GM23338 (cell line): ENCODE results near the gene OSGIN1. TPM values are rescaled to one million over a fixed set of nuclear protein-coding genes. Genes with fewer than 3 reads are reported as not detected.

Source experiments
- ATAC-seq: fragments of 200-7000 bp; cut with Tn5 transposase; 3 replicates; pipeline ENCODE4 v1.9.1; 2020
- DNase-seq: peaks from one replicate; pipeline ENCODE4 v3.0.0-alpha.2; 2015; ENCODE audit warnings: low spot score
- H2AFZ ChIP-seq: fragments of 200-600 bp; sonication (generic); 2 replicates; pipeline ENCODE4 v1.8.0; 2016; ENCODE audit warnings: antibody characterized with exemption, mild to moderate bottlenecking, moderate library complexity
- H3F3A ChIP-seq: fragments of 200-600 bp; sonication (generic); replicated peaks from 2 replicates; pipeline ENCODE4 v1.8.0; 2017; ENCODE audit warnings: antibody characterized with exemption, mixed run types, low read depth
- H3K27ac ChIP-seq: fragments of 200-600 bp; sonication (generic); 2 replicates; pipeline ENCODE4 v1.6.1; 2016; ENCODE audit warnings: low read depth
- H3K27me3 ChIP-seq: fragments of 200-600 bp; sonication (generic); 2 replicates; pipeline ENCODE4 v1.8.0; 2016; ENCODE audit warnings: mild to moderate bottlenecking, mixed run types, moderate library complexity; ENCODE audit not compliant: insufficient read depth
- H3K36me3 ChIP-seq: fragments of 200-600 bp; sonication (generic); 2 replicates; pipeline ENCODE4 v1.8.0; 2016; ENCODE audit warnings: mild to moderate bottlenecking; ENCODE audit not compliant: insufficient read depth
- H3K4me1 ChIP-seq: fragments of 200-600 bp; sonication (generic); 2 replicates; pipeline ENCODE4 v1.8.0; 2016; ENCODE audit warnings: mild to moderate bottlenecking, moderate library complexity; ENCODE audit not compliant: insufficient read depth
- H3K4me2 ChIP-seq: fragments of 200-600 bp; sonication (generic); 2 replicates; pipeline ENCODE4 v1.7.1; 2017; ENCODE audit warnings: mixed run types
- H3K4me3 ChIP-seq: fragments of 200-600 bp; sonication (generic); 2 replicates; pipeline ENCODE4 v1.6.1; 2016; ENCODE audit warnings: mixed run types
- H3K79me2 ChIP-seq: fragments of 200-600 bp; sonication (generic); replicated peaks from 2 replicates; pipeline ENCODE4 v1.8.0; 2017; ENCODE audit warnings: mild to moderate bottlenecking; ENCODE audit not compliant: insufficient read depth
- H3K9me2 ChIP-seq: fragments of 200-600 bp; sonication (generic); 2 replicates; pipeline ENCODE4 v1.8.0; 2017; ENCODE audit not compliant: insufficient read depth
- H4K20me1 ChIP-seq: fragments of 200-600 bp; sonication (generic); replicated peaks from 2 replicates; pipeline ENCODE4 v1.8.0; 2017; ENCODE audit warnings: mild to moderate bottlenecking; ENCODE audit not compliant: insufficient read depth
- H3K27ac Mint-ChIP-seq: 2 replicates; pipeline ENCODE4 v1.8.0; 2020; ENCODE audit warnings: inconsistent platforms, mild to moderate bottlenecking, moderate library complexity, mixed read lengths
- H3K27me3 Mint-ChIP-seq: 3 replicates; pipeline ENCODE4 v1.8.0; 2022; ENCODE audit warnings: low read depth, mild to moderate bottlenecking, moderate library complexity, mixed read lengths, inconsistent platforms; ENCODE audit not compliant: insufficient read depth, poor library complexity
- H3K36me3 Mint-ChIP-seq: 3 replicates; pipeline ENCODE4 v1.8.0; 2021; ENCODE audit warnings: low read depth, mild to moderate bottlenecking, inconsistent platforms, moderate library complexity, mixed read lengths
- H3K4me1 Mint-ChIP-seq: 3 replicates; pipeline ENCODE4 v1.8.0; 2020; ENCODE audit warnings: mild to moderate bottlenecking, inconsistent platforms, mixed read lengths
- H3K4me3 Mint-ChIP-seq: 3 replicates; pipeline ENCODE4 v1.8.0; 2021; ENCODE audit warnings: moderate library complexity, mild to moderate bottlenecking, inconsistent platforms, mixed read lengths
- H3K9me3 Mint-ChIP-seq: 3 replicates; pipeline ENCODE4 v1.8.0; 2020; ENCODE audit warnings: moderate library complexity, mild to moderate bottlenecking, inconsistent platforms, mixed read lengths
- CREB1 ChIP-seq: fragments of 250-450 bp; sonication (Bioruptor Pico); IDR thresholded peaks from 2 replicates; pipeline ENCODE4 v1.5.0; 2020; ENCODE audit warnings: low read depth, mild to moderate bottlenecking, moderate library complexity
- CTCF ChIP-seq, 2 experiments: fragments of 200-600 bp in 1 of 2; sonication (generic) in 1 of 2; conservative IDR thresholded peaks; 2 replicates each; pipeline versions ENCODE4 v1.5.1 to v1.6.1; 2016 to 2017; ENCODE audit warnings: antibody characterized with exemption in 2 of 2, low read depth in 2 of 2, mild to moderate bottlenecking in 2 of 2, moderate library complexity in 1 of 2
- EZH2phosphoT487 ChIP-seq: fragments of 200-600 bp; sonication (generic); IDR thresholded peaks from one replicate; pipeline ENCODE4 v1.8.1; 2018; ENCODE audit warnings: antibody characterized with exemption; ENCODE audit not compliant: unreplicated experiment
- JUNB ChIP-seq: IDR thresholded peaks from one replicate; pipeline ENCODE4 v1.6.1; 2016; ENCODE audit warnings: antibody characterized with exemption; ENCODE audit not compliant: unreplicated experiment
- NANOG ChIP-seq: IDR thresholded peaks from 2 replicates; pipeline ENCODE4 v1.6.1; 2016; ENCODE audit warnings: antibody characterized with exemption, borderline replicate concordance
- STAT1 ChIP-seq: IDR thresholded peaks from one replicate; pipeline ENCODE4 v1.6.1; 2016; ENCODE audit warnings: antibody characterized with exemption; ENCODE audit not compliant: unreplicated experiment
- ZNF331 ChIP-seq: fragments of 250-450 bp; sonication (Bioruptor Pico); IDR thresholded peaks from 2 replicates; pipeline ENCODE4 v1.5.0; 2020; ENCODE audit warnings: low read depth, mild to moderate bottlenecking, moderate library complexity
- ZNF462 ChIP-seq: fragments of 250-450 bp; sonication (Bioruptor Pico); IDR thresholded peaks from 2 replicates; pipeline ENCODE4 v1.5.0; 2020; ENCODE audit warnings: mild to moderate bottlenecking, moderate library complexity
- polyA plus RNA-seq: library from polyadenylated mRNA; unstranded; fragments of >200 nt; fragmentation: Nextera tagmentation; extraction: Ambion mirVana; gene quantifications from 2 replicates; pipeline ENCODE4 v1.2.1, GENCODE V29; 2016
- total RNA-seq: library from RNA; depleted of rRNA; stranded (reverse); fragments of >200 nt; shearing (Covaris generic); gene quantifications from 2 replicates; pipeline ENCODE4 v1.2.3, GENCODE V29; 2014
- TF ChIP-seq, protein P1 (sequence below): IDR thresholded peaks from 2 replicates; pipeline ENCODE4 v1.6.1; 2016; ENCODE audit warnings: antibody characterized with exemption

Gene OSGIN1
- total and polyA plus RNA-seq, 2 experiments from 2014 or later: 0.32 to 1.6 TPM

- no peak for TF ChIP-seq EZH2phosphoT487
- TF ChIP-seq NANOG: no peak
Observed at GRCh38 chr16:83924686-83925085, 28.4 kb upstream of the OSGIN1 start (continued).

DNA sequence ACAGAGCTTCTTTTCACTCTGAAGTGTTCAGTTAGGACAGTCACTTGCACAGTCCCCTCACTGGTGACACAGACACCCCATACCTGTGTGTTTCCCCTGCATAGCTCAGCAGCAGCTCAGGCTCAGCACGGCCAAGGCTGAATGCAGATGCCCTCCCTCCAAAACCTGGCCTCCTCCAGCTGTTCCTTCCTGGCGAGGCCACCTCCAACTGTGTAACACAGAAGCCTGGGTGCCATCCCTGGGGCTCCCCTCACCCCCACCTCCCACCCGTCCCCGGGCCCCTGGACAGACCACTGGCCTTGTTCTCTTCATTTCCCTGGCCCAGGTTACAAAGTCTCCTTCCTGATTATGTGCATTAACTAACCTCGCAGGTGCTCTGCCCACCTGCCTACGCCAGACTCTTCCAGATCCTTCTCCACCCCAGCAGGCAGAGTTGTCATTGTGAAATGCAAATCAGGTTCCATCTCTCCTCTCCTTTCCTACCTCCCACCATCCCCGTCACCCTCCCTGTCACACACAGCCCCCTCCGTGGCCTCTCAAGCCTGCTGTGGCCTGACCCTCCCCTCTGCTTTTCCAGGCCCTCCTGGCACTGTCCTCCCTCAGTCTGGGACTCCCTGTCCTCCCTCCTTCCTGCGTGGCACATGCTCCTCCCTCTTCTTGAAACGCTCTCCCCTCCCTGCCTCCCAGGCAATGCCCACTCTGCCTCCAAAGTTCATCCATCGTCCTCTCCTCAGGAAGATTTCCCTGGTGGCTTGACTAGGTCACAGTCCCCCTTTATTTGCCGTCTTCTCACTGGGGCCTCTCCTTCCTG is 27.7 kb upstream of the OSGIN1 start:
- Histone ChIP-seq H3K4me1 (peaks cover 13% of the 10 kb centered on the region), H4K20me1 (no peaks in the 10 kb centered on the region), H3K79me2 (no peaks in the 10 kb centered on the region), H3K4me2 (no peak overlapping the region), H3F3A (no peaks in the 10 kb centered on the region), H3K27ac (no peak overlapping the region), H3K36me3 (no peaks in the 10 kb centered on the region), H2AFZ (no peak overlapping the region), H3K9me2 (no peaks in the 10 kb centered on the region), H3K27me3 (no peaks in the 10 kb centered on the region), H3K4me3 (no peak overlapping the region)
- peaks cover 14% of the 10 kb centered on the region for H3K27me3 Mint-ChIP-seq
- H3K4me3 Mint-ChIP-seq: no peak overlapping the region
- no peak for DNase-seq
- no peak for ATAC-seq
- peaks cover 21% of the 10 kb centered on the region for H3K4me1 Mint-ChIP-seq
- H3K27ac Mint-ChIP-seq: no peak overlapping the region; the same call in 1 of the 2 replicates
- peaks cover 10% of the 10 kb centered on the region for H3K36me3 Mint-ChIP-seq
- no peaks in the 10 kb centered on the region; the same call in 2 of the 3 replicates for H3K9me3 Mint-ChIP-seq
- TF ChIP-seq CTCF (conservative IDR thresholded peaks at IDR 0.05; ENCODE audit: low read depth in 2 of 2) (no peak), EZH2phosphoT487 (no peak), STAT1 (no peak), ZNF331 (CRISPR knock-in tag) (no peak), NANOG (no peak), CREB1 (no peak), JUNB (no peak)

- H3K4me3 Mint-ChIP-seq: peak overlapping the region; percentile 74; the same call in 2 of the 3 replicates
- H3K27me3 Mint-ChIP-seq: peaks cover 14% of the 10 kb centered on the region
- peaks cover 6% of the 10 kb centered on the region; the same call in 1 of the 3 replicates for H3K36me3 Mint-ChIP-seq
- peak overlapping the region; percentile 72 for H3K4me2 ChIP-seq
- no peaks in the 10 kb centered on the region for H3K79me2 ChIP-seq
- DNase-seq: no peak
- ATAC-seq: peak; percentile 18
- H4K20me1 ChIP-seq: no peaks in the 10 kb centered on the region
- peaks cover 21% of the 10 kb centered on the region for H3K4me1 Mint-ChIP-seq
- H3K9me2 ChIP-seq: no peaks in the 10 kb centered on the region
- H3K27me3 ChIP-seq: no peaks in the 10 kb centered on the region
- H3F3A ChIP-seq: no peaks in the 10 kb centered on the region
- H3K36me3 ChIP-seq: no peaks in the 10 kb centered on the region
- H3K9me3 Mint-ChIP-seq: no peaks in the 10 kb centered on the region; the same call in 2 of the 3 replicates
- H3K27ac ChIP-seq: no peak overlapping the region
- H2AFZ ChIP-seq: peak overlapping the region; percentile 90; the same call in 1 of the 2 replicates
- peaks cover 13% of the 10 kb centered on the region for H3K4me1 ChIP-seq
- no peak overlapping the region; the same call in 1 of the 2 replicates for H3K27ac Mint-ChIP-seq
- no peak overlapping the region for H3K4me3 ChIP-seq
- no peak for TF ChIP-seq STAT1
- no peak for TF ChIP-seq ZNF462 (CRISPR knock-in tag)
- TF ChIP-seq, protein P1, sequence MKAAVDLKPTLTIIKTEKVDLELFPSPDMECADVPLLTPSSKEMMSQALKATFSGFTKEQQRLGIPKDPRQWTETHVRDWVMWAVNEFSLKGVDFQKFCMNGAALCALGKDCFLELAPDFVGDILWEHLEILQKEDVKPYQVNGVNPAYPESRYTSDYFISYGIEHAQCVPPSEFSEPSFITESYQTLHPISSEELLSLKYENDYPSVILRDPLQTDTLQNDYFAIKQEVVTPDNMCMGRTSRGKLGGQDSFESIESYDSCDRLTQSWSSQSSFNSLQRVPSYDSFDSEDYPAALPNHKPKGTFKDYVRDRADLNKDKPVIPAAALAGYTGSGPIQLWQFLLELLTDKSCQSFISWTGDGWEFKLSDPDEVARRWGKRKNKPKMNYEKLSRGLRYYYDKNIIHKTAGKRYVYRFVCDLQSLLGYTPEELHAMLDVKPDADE: no peak
Observed at GRCh38 chr16:83925957-83926725, 26.9 kb upstream of the OSGIN1 start.
